Astrocyte (in vitro differentiated cells and primary cell): ENCODE measurements around the gene NCCRP1.

Experiments used
- EZH2 ChIP-seq: IDR thresholded peaks from 2 replicates; pipeline ENCODE4 v1.6.1; 2012; ENCODE audit warnings: mild to moderate bottlenecking, low read length, inconsistent platforms; ENCODE audit not compliant: insufficient read depth
- TF ChIP-seq, protein P1 (sequence below): IDR thresholded peaks from 2 replicates; pipeline ENCODE4 v1.5.1; 2011; ENCODE audit warnings: low read depth, mild to moderate bottlenecking, inconsistent platforms, low read length, moderate library complexity; ENCODE audit not compliant: insufficient read depth

DNA sequence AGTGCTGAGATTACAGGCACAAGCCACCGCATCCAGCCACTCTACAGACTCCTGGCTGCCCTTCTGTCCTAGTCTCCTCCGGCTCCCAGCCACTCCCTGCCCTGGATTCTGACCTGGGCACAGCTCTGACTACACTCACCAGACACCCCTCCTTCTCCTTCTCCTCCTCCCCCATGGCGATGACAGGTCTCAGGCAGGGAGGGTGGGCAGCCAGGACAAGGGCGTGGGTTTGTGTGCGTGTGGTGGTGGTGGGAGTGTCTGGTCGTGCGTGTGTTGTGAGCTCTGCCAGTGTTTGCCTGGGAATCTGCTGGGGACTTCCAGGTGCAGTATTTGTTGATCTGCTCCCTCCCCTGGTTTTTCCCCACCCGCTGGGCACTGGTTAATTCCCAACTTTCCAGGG lies 3.0 kb upstream of the NCCRP1 start:
- TF ChIP-seq, protein P1, sequence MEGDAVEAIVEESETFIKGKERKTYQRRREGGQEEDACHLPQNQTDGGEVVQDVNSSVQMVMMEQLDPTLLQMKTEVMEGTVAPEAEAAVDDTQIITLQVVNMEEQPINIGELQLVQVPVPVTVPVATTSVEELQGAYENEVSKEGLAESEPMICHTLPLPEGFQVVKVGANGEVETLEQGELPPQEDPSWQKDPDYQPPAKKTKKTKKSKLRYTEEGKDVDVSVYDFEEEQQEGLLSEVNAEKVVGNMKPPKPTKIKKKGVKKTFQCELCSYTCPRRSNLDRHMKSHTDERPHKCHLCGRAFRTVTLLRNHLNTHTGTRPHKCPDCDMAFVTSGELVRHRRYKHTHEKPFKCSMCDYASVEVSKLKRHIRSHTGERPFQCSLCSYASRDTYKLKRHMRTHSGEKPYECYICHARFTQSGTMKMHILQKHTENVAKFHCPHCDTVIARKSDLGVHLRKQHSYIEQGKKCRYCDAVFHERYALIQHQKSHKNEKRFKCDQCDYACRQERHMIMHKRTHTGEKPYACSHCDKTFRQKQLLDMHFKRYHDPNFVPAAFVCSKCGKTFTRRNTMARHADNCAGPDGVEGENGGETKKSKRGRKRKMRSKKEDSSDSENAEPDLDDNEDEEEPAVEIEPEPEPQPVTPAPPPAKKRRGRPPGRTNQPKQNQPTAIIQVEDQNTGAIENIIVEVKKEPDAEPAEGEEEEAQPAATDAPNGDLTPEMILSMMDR: no peak
- TF ChIP-seq EZH2: no peak
